ELR (cell line): ENCODE measurements around the gene KAT2A.

Source experiments
- DNase-seq: peaks from one replicate; pipeline ENCODE4 v3.0.0-alpha.2; 2015; ENCODE audit warnings: low read depth

KAT2A gene

DNA sequence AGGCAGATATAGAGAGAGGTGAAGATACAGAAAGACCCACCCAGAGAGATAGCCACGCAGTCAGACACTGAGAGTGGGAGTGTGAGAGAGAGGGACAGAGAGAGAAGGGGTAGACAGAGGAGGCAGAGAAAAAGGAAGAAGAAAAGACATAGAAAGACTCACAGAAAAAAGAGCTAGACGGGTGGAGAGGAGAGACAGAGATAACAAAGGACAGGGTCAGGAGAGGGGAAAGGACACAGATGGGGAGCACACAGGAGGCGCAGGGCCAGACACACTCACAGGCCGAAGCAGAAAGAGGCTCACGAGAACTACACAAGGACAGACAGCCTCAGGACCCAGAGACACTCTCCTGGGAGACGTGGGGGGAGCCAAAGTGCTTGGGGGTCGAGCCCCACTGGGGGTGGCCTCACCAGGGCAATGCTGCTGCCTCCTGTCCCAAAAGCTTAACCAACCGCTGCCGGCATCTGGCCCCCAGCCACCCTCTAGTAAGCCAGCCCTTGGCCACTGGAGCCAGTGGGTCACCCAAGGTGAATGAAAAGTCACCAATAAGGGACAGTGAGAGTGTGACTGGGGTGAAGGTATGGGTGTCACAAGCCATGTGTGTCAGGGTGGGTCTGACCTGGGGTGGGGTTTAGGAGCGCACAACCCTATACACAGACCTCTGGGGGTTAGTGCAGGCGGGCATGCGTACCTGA lies 26.6 kb downstream of the KAT2A start:
- DNase-seq, result no peak

GRCh38 chr17:42092939-42093338 lies 28.2 kb downstream of the KAT2A start:
- no peak for DNase-seq

DNA sequence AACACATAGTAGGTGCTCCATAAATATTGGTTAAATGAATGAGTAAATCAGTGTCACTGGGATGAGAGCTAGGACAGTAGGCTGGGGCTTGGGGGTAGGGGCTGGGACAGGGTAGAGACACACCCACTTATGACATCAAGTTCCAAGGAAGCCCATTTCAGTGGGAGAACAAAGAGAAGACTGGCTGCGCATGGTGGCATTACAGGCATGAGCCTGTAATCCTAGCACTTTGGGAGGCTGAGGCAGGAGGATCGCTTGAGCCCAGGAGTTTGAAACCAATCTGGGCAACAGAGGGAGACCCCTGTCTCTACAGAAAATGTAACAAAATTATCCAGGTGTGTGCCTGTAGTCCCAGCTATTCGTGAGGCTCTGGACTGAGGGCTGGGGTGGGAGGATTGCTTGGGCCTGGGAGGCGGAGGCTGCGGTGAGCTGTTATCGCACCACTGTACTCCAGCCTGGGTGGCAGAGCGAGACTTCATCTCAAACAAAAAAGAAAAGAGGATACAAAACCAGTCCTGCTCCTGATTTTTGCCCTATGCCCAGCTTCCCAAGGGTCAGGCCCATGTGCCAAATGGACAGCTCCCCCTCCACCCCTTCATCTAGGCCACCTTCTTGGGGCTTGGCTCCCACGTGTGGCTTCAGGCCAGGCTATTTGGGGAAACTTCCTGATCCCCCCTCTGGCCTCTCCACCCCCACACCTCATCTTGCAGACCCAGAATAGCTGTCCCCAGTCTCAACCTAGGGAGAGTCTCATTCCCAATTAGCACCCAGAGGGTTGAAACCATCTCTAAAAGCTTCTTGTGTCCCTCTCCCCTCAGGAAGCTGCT lies 30.0 kb downstream of the KAT2A start:
- no peak for DNase-seq

GRCh38 chr17:42088736-42089135 lies 32.4 kb downstream of the KAT2A start:
- no peak for DNase-seq

DNA sequence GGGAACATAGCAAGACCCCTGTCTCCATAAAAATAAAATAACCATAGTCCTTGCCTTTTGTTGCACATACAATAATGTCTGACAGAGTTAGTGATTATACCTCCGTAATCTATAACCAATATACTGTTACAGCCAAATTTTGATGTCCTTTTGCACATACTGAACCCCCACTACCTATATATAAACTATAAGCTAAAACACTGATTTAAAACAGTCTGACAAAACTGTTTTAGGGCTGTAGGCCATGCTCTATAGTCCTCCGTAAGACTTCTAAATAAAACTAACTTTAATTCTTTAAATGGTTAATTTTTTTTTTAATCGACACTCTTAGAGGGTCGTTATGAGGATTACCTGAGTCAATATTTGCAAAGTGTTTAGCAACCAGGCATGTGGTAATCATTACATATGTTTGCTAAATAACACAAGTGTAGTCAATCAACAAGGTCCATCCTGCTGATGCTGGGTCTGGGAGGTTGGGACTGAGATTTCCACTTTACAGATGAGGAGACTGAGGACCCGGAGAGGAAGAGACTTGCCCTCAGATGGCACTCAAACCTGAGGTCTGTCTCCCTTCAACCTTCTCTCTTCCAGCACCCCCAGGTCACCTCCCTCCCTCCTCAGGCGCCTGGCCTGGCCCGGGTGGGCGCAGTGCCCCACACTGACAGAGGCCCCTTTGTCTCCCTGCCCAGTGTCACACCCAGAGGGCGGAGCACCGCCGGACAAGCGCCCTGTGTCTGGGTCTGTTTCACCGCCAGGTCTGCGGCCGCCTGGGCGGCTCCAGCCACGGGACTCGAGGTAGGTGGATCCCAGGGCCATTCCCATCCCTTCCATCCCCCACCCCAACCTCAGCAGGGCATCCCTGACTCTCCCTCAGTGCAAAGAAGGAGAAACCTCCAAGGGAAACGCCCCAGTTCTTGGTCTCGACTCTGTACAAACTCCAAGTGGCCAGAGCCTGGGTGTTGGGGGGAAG lies 33.1 kb downstream of the KAT2A start:
- DNase-seq, result no peak

GRCh38 chr17:42087042-42087701 lies 34.0 kb downstream of the KAT2A start:
- DNase-seq, result no peak

DNA sequence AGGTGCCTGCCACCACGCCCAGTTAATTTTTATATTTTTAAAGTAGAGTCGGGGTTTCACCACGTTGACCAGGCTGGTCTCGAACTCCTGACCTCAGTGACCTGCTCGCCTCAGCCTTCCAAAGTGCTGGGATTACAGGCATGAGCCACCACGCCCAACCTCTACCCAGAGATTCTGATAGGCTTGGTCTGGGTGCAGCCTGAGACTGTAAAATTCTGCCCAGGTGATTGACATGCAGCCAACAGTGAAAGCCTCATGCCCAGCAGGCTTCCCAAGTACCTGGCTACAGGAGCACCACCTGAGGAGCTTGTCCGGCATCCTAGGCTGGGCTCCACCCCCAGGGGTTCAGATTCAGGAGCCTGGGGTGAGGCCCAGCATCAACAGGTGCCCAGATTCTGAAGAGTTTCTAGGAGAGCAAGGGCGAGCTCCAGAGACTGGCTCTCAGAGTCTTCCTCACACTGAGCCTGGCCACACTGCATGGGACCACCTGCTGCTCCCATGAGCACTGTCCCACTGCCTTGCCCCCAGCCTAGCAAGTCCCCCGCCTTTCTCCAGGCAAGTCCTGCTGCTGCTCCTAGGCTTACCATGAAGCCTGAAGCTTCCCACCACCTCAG lies 39.5 kb downstream of the KAT2A start:
- DNase-seq, result no peak

GRCh38 chr17:42079541-42079940 lies 41.6 kb downstream of the KAT2A start:
- DNase-seq, result no peak

- DNase-seq, result no peak
These were observed 42.6 kb downstream of the KAT2A start for GRCh38 chr17:42078396-42079043.

DNA sequence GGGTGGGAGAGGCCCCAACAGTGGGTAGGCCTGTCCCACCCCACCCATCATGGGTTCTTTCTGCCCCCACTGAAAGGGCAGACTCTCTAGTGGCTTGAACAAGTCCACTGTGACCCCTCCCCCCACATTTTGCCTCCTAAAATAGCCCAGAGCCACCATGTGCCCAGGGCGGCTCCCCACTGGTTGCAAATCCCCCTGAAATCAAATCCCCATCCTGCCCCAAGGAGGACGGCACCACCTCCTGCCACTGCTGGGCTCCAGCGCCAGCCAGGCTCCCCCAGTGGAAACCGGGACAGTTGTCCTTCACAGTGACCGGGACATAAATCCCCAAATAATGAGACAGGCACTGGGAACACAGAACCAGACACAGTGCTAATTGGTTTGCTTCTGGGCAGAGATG lies 43.4 kb downstream of the KAT2A start:
- DNase-seq, result no peak

- no peak for DNase-seq
These were observed 44.2 kb downstream of the KAT2A start for GRCh38 chr17:42076797-42077559.

GRCh38 chr17:42075789-42076188 lies 45.4 kb downstream of the KAT2A start:
- no peak for DNase-seq

GRCh38 chr17:42072323-42073187 lies 48.6 kb downstream of the KAT2A start:
- DNase-seq, result peak; percentile 31

DNA sequence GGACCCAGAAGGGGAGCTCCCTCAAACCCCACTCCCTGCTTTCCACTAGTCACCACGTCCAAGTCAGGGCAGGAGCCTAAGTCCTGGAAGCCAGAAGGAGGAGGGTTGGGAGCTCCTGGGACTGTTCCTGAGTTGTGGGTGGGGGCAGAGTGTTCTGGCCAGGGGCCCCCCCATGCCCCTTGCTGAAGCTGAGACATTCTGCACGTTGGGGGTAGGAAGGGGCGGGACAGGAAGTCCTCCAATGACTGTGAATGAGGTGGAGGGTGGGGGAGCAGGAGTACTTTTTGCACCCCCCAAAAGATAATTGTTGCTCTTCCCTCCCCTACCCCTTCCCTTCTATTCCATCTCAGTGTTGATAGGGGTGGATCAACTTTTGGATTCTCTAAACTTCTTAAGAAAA lies 49.4 kb downstream of the KAT2A start:
- no peak for DNase-seq

DNA sequence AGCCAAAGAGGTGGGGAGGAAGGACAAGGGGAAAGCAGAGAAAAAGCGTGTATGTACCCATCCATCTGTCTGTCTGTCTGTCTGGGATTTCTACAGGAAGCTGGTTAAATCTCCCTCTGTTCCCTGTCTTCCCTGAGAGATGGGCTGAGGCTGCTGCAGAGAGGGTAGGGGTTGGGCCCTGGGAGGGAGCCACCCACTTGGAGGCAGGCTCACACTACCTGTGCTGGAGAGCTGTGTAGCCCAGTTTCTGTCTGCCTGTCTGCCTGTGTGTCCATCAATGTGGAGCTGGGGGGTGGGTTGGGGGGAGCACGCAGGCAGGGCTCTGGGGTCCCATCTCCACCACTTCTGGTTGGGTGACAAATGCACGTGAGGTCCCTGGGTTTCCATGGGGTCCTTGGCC lies 52.2 kb downstream of the KAT2A start:
- DNase-seq, result no peak

GRCh38 chr17:42067371-42068091 lies 53.6 kb downstream of the KAT2A start:
- peak; percentile 65 for DNase-seq

GRCh38 chr17:42065201-42065600 lies 56.0 kb downstream of the KAT2A start:
- DNase-seq, result no peak
